Activated CD4-positive, alpha-beta T cell treated with anti-CD3 and anti-CD28 coated beads, Interleukin-2, amount 50 U/mL, for 48 hours (primary cell): Measurements from ENCODE around the gene KNSTRN.

Experiments
- DNase-seq, 2 experiments: peaks; one replicate each; pipeline ENCODE4 v3.0.0-alpha.2; 2020

KNSTRN gene

GRCh38 chr15:40346579-40347558, 35.7 kb upstream of the KNSTRN start:
- DNase-seq, result no peak

DNA sequence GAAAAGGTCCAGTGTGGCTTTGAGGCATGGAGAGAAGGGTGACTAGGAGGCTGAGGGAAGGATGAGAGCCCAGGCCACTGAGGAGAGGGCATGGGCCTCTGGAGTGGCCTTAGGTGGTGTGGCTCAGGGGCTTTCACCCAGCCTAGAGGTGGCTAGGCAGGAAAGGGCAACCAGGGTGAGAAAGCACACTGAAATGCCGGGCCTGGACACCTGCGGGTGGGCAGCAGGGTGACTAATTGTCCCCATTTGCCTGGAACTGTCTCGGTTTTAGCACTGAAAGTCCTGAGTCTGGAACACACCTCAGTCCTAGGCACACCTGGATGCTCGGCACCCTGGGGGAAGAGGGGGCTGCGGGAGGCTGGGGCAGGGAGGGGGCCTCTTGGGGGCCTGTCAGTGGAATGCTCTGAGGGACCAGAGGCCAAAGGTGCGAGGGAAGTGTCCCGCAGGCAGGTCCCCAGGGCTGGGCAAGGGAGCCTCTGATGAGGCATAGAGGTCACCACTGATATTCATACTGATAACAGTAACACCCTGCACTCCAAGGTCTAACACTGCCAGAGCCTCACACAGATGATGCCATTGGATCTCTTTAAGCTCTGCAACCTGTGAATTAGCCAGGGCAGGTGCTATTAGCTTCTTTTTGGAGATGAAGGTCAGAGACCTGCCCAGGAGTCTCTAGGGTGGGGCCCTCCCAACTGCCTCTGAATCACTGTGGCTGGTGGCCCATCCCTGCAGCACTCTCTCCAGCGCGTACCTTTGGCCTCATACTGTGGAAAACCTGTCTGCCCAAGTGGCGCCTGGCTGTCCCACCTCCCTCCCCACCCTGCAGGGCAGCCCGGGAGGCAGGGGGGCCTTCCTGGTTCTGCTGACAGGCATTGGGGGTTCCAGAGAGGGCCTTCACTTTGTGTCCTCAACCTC, 34.7 kb upstream of the KNSTRN start:
- no peak for DNase-seq

- no peak for DNase-seq
Observed at GRCh38 chr15:40348474-40348870, 34.0 kb upstream of the KNSTRN start.

DNA sequence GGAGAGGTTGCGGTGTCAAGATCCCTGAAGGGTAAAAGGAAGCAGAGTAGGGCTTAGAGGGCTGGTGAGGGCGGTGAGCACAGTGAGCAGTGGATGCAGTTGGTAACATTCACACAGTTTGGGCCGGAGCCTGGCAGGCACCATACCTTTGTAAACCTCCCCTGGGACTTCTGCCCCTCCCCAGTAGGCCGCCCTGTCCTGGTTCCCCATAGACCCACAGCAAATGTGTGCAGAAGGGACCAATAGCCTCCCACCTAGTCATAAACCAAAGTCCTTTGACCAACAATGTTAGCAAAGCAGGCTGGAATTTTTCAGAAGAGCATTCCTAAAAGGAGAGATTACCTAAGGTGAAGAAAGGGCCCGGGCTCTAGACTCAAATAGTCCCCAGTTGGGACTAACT, 33.4 kb upstream of the KNSTRN start:
- no peak for DNase-seq

- DNase-seq, result no peak
Observed at GRCh38 chr15:40352281-40352901, 30.1 kb upstream of the KNSTRN start.

DNA sequence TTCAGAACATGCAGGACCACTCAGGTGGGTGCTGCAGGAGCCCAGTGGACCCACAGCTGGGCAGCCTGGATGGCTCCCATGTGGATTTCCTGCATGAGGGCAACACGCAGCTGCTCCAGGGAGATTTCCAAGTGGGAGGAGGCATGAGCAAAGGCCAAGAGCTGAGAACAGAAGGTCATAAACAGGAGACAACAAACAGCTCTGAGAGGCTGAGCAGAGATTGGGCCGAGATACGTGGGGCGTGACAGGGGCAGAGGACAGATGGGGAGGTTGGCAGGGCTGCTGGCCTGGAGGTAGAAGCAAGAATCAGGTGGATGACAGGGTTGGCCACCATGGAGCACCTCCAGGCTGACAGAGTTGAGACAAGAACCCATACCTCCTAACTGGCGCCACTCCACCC, 28.8 kb upstream of the KNSTRN start:
- DNase-seq, result no peak

DNA sequence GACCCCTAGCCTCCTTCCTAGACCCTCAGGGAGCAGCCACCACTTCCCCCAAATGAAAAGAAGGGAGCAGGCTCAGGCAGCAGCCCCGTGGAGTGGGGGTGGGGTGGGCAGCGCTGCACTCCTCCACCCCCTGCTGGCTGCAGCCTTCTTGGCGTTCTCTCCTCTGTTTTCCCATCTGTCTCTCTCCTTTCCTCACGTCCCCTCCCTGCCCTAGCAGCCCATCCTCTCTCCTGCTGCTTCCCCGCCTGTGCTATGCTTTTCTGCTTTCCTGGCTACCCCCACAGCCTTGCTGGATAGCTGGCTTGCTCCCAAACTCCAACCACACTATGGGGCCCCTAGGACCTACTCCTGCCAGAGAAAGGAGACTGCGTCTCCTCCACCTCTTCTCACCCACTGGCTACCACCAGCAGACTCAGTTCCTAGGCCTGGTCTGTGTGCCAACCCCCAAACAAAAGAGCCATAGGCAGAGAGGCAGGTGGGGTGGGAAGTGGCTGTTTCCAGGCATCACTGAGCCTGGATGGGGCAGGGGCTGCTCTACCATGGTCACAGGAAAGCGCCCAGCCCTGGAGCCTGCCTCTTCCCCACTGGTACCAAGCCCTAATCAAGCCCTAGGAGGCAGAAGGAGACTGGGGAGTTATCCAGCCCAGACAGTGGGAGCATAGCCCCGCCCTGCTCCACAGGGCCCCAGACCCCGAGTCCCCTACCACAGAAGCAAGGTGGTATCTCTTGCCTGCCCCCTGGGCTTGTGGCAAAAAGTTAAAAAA, 27.9 kb upstream of the KNSTRN start:
- no peak for DNase-seq

DNA sequence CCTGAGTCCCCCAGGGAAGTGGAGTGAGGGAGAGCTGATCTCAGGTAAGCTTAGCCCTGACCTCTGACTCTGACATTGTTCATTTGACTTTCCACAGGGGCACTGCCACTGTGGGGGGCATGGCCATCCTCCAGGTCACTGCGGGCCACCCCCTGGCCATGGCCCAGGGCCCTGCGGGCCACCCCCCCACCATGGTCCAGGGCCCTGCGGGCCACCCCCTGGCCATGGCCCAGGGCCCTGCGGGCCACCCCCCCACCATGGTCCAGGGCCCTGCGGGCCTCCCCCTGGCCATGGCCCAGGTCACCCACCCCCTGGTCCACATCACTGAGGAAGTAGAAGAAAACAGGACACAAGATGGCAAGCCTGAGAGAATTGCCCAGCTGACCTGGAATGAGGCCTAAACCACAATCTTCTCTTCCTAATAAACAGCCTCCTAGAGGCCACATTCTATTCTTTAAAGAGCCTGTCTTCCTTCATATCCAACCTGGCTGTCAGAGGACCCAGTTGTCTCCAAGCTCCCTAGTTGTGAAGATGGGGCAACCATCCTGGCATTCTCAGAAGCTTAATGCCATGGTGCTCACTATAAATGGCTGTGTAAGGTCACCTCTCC, 26.4 kb upstream of the KNSTRN start:
- no peak for DNase-seq

GRCh38 chr15:40357246-40357645, 25.3 kb upstream of the KNSTRN start:
- DNase-seq, result no peak

DNA sequence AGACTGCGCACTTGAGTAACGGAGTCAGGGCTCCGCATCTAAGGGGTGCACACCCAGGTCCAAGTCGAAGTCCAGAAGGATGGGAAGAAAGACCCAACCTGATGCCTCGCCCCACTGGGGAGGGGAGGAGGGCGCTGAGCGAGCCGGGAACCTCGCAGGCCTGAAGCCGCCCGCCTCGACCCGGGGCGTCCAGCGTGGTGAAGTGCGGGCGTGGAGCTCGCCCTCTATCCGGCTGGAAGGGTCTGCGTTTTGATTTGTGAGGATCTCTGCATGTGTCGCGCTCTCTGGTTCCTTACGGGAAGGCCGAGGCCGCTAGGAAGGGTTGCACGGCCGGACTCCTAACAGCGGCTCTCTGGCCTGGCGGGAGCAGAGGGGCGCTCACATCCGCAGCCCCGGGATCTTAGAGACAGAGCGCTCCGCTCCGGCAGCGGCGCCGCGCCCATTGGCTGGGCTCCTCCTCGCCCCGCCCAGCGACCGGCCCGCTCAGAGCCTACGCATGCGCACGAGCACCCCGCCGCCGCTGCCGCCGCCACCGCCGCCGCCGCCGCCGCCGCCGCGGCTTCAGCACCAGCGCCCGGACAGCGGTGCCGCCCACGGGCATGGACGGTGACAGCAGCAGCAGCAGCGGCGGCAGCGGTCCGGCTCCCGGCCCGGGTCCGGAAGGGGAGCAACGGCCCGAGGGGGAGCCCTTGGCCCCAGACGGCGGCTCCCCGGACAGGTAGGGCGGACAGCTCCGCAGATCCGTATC, 24.6 kb upstream of the KNSTRN start, which contains the start of gene DISP2:
TSS of gene DISP2 (plus strand) at position 497 of the 748 bp plus-strand sequence. CDS start at position 600, 103 bp downstream.
- DNase-seq, result peak; percentile 90 to 92

DNA sequence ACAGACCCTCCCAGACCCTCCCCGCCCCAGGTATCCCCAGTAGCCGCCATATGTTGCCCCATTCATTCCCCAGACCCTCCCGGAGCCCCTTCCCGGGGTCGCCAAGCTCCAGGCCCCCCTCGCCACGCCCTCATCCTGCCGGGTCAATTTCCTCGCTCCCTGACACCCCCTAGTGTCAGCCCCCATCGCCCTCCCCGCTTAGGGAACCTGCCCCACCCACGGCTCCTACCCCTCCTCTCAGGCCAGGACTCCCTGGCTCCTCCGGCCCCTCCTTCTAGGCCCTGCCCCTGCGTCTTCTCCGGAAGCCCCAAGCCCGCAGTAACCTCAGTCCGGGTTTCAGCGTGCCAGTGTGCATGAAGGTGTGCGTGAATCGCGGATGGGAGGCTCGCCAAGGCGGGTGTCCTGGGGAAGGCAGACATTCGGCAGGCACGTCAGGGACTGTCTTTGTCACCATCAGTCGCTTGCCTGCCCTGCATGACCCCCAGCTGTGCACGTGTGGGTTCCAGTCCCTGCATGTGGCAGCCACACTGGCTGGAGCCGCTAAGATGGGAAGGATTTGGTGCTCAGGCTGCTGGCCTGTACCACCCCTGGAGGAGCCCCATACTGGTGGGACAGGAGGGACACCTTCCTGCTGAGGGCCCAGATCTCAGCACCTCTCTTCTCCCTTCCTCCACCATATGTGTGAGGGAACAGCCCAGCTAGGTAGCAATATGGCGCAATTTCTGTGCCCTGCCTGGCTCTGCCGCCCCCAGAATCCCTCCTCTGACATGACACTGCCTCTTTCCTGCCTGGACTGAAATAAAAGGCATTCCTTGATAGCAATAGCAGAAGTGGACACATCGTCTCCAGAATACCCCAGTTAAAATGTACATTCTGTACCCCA, 23.8 kb upstream of the KNSTRN start:
- DNase-seq, result peak; percentile 18 to 29

DNA sequence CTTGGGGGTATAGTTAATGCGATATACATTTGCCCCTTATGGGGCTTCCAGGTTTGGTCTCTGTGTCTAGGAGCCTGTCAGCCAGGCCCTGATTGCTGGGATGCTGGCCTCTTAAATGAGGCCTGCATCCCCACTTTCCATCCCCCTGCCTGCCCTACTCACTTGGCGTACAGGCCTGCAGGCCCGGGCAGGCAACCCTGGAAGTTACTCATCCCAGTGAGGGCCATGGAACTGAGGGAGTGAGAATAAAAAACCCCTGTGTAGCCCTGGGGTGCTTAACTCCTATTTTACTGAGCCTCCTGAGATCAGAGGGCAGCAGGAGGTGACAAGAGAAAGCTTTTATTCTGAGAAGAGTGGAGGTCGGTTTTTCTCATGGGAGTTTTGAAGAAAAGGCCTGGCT, 22.5 kb upstream of the KNSTRN start:
- no peak for DNase-seq

GRCh38 chr15:40361640-40362039, 20.9 kb upstream of the KNSTRN start:
- DNase-seq, result no peak

DNA sequence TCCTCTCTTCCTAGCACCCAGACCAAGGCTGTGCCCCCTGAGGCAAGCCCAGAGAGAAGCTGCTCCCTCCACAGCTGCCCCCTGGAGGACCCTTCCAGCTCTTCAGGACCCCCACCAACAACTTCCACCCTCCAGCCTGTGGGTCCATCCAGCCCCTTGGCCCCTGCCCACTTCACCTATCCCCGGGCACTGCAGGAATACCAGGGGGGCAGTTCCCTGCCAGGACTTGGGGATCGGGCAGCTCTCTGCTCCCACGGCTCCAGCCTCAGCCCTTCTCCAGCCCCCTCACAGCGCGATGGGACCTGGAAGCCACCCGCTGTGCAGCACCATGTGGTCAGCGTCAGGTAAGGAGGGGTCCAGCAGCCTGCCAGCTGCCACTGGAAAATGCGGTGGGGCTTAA, 18.9 kb upstream of the KNSTRN start:
- DNase-seq, result no peak

GRCh38 chr15:40364251-40364650, 18.3 kb upstream of the KNSTRN start:
- no peak for DNase-seq

DNA sequence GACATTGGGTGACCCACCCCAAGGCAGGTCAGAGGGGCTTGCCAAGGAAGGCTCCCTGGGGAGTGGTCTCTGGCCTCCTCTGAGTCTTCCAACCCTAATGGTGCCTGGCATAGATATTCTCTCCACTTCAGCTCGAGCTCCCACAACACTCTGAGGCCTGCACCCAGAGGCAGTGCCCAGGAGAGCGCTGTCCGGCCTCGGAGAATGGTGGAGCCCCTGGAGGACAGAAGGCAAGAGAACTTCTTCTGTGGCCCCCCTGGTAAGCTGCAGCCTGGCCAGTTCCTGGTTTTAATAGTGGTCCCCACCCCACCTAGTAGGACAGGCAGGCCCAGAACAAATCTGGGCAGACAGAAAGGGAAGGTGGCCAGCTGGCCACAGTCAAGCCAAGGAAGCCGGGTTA, 17.5 kb upstream of the KNSTRN start:
- no peak for DNase-seq

DNA sequence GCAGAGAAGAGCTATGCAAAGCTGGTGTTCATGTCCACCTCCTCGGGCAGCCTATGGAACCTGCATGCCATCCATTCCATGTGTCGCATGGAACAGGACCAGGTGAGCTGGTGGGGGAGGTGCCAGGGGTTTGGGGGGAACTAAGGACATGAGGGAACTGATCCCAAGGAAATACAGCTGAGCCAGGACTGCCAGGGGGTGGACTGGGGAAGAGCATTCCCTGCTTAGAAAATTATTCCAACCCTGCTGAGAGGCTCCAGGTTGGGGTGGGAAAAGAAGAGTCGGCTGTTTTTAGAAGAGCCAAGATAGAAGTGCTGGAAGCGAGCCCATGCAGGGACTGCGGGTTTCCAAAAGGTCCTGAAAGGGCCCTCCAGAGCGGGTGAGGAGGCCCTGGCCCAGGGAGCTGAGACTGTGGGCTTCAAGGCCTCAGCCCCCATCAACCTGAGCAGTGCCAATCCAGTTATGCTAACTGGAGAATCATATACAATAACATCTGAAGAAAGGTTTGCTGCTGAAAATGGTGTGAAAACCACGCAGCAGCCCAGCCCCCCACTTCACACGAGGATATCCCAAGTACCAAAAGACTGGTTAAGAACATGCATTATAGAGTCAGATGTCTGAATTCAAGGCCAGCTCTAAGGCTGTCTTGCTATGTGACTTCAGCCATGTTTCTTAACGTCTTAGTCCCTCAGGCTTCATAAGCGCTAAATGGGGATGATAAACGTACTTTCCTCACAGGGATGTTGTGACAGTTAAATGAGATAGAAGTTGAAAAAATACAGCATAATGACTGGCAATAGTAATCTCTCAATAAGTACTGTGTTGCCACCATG, 16.7 kb upstream of the KNSTRN start:
- no peak for DNase-seq

- DNase-seq, result no peak
Observed at GRCh38 chr15:40366457-40367370, 15.8 kb upstream of the KNSTRN start.
